H1 (cell line): ENCODE data around the gene THOP1.

Experiments used
- EGR1 ChIP-seq: IDR thresholded peaks from 2 replicates; pipeline ENCODE4 v1.6.1; 2011; ENCODE audit warnings: low read depth, low read length, borderline replicate concordance
- EP300 ChIP-seq, 2 experiments: IDR thresholded peaks; 1 replicate in 1 of 2; 2 replicates in 1 of 2; pipeline ENCODE4 v1.6.1; 2011 to 2012; ENCODE audit warnings: low read depth in 2 of 2, low read length in 2 of 2, mild to moderate bottlenecking in 2 of 2, borderline replicate concordance in 1 of 2, inconsistent platforms in 1 of 2, moderate library complexity in 1 of 2
- EZH2 ChIP-seq: fragments of 200-600 bp; sonication (generic); IDR thresholded peaks from 2 replicates; pipeline ENCODE4 v1.7.1; 2012; ENCODE audit warnings: low read depth, mild to moderate bottlenecking, moderate library complexity, low read length, inconsistent platforms; ENCODE audit not compliant: severe bottlenecking
- GABPA ChIP-seq: IDR thresholded peaks from 2 replicates; pipeline ENCODE4 v1.6.1; 2011; ENCODE audit warnings: mild to moderate bottlenecking, low read length, moderate library complexity, borderline replicate concordance; ENCODE audit not compliant: insufficient read depth
- POLR2A ChIP-seq, 2 experiments: IDR thresholded peaks; 1 replicate in 1 of 2; 2 replicates in 1 of 2; pipeline ENCODE4 v1.6.1; 2011; ENCODE audit warnings: low read depth in 2 of 2, low read length in 2 of 2, mild to moderate bottlenecking in 2 of 2; ENCODE audit errors: control extremely low read depth in 1 of 2
- RNF2 ChIP-seq: fragments of 200-900, 300-1000 bp; sonication (generic); IDR thresholded peaks from 2 replicates; pipeline ENCODE4 v1.7.1; 2016; ENCODE audit warnings: borderline replicate concordance, low read depth, mild to moderate bottlenecking, antibody characterized with exemption, low read length; ENCODE audit not compliant: poor library complexity, severe bottlenecking; ENCODE audit errors: missing control alignments
- SIX5 ChIP-seq: IDR thresholded peaks from 2 replicates; pipeline ENCODE4 v1.6.1; 2011; ENCODE audit warnings: mild to moderate bottlenecking, low read depth, low read length
- TF ChIP-seq, protein P1 (sequence below), 3 experiments: IDR thresholded peaks; 1 replicate in 2 of 3; 2 replicates in 1 of 3; pipeline versions ENCODE4 v1.5.1 to v1.6.1; 2011; ENCODE audit warnings: low read length in 3 of 3, mild to moderate bottlenecking in 3 of 3, inconsistent platforms in 2 of 3, low read depth in 1 of 3, moderate library complexity in 1 of 3; ENCODE audit not compliant: insufficient read depth in 1 of 3; ENCODE audit errors: control extremely low read depth in 1 of 3

- TF ChIP-seq GABPA = no peak
- TF ChIP-seq POLR2A (IDR thresholded peaks at IDR 0.05; ENCODE audit: control extremely low read depth in 1 of 2, low read depth in 2 of 2, low read length in 2 of 2) = no peak
- TF ChIP-seq, protein P1, sequence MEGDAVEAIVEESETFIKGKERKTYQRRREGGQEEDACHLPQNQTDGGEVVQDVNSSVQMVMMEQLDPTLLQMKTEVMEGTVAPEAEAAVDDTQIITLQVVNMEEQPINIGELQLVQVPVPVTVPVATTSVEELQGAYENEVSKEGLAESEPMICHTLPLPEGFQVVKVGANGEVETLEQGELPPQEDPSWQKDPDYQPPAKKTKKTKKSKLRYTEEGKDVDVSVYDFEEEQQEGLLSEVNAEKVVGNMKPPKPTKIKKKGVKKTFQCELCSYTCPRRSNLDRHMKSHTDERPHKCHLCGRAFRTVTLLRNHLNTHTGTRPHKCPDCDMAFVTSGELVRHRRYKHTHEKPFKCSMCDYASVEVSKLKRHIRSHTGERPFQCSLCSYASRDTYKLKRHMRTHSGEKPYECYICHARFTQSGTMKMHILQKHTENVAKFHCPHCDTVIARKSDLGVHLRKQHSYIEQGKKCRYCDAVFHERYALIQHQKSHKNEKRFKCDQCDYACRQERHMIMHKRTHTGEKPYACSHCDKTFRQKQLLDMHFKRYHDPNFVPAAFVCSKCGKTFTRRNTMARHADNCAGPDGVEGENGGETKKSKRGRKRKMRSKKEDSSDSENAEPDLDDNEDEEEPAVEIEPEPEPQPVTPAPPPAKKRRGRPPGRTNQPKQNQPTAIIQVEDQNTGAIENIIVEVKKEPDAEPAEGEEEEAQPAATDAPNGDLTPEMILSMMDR (IDR thresholded peaks at IDR 0.05; ENCODE audit: control extremely low read depth in 1 of 3, insufficient read depth in 1 of 3, low read depth in 1 of 3, low read length in 3 of 3) = no peak
- no peak for TF ChIP-seq SIX5
- no peak for TF ChIP-seq EP300 (IDR thresholded peaks at IDR 0.05; ENCODE audit: borderline replicate concordance in 1 of 2, low read depth in 2 of 2, low read length in 2 of 2)
- no peak for TF ChIP-seq EGR1
- no peak for TF ChIP-seq EZH2
- no peak for TF ChIP-seq RNF2
These were observed 22.3 kb downstream of the THOP1 start for GRCh38 chr19:2807379-2808128.
